Neural progenitor cell (in vitro differentiated cells): ENCODE results near the gene SERGEF. TPM values are rescaled to one million over a fixed set of nuclear protein-coding genes. Genes with fewer than 3 reads are reported as not detected.

ENCODE experiments used
- DNase-seq: peaks from one replicate; pipeline ENCODE4 v3.0.0-alpha.2; 2016; ENCODE audit warnings: low spot score
- H2AFZ ChIP-seq: fragments of 200-600 bp; sonication (generic); replicated peaks from 2 replicates; pipeline ENCODE4 v1.6.1; 2016; ENCODE audit warnings: antibody characterized with exemption
- H3F3A ChIP-seq: fragments of 200-600 bp; sonication (generic); 2 replicates; pipeline ENCODE4 v1.6.1; 2016; ENCODE audit warnings: antibody characterized with exemption, low read depth
- H3K27ac ChIP-seq: fragments of 200-600 bp; sonication (generic); 2 replicates; pipeline ENCODE4 v1.5.1; 2016; ENCODE audit warnings: mild to moderate bottlenecking
- H3K27me3 ChIP-seq: fragments of 200-600 bp; sonication (generic); 2 replicates; pipeline ENCODE4 v1.6.1; 2016; ENCODE audit warnings: mild to moderate bottlenecking, moderate library complexity
- H3K36me3 ChIP-seq: fragments of 200-600 bp; sonication (generic); 2 replicates; pipeline ENCODE4 v1.5.1; 2016
- H3K4me1 ChIP-seq: fragments of 200-600 bp; sonication (generic); 2 replicates; pipeline ENCODE4 v1.6.1; 2016; ENCODE audit warnings: mixed run types
- H3K4me2 ChIP-seq: fragments of 200-600 bp; sonication (generic); 2 replicates; pipeline ENCODE4 v1.6.1; 2016
- H3K4me3 ChIP-seq: fragments of 200-600 bp; sonication (generic); 2 replicates; pipeline ENCODE4 v1.5.1; 2016
- H3K79me2 ChIP-seq: fragments of 200-600 bp; sonication (generic); 2 replicates; pipeline ENCODE4 v1.6.1; 2016; ENCODE audit warnings: low read depth
- H3K9ac ChIP-seq: fragments of 200-600 bp; sonication (generic); 2 replicates; pipeline ENCODE4 v1.6.1; 2016
- H3K9me3 ChIP-seq: fragments of 200-600 bp; sonication (generic); 2 replicates; pipeline ENCODE4 v1.5.1; 2016; ENCODE audit warnings: low read depth
- H4K20me1 ChIP-seq: fragments of 200-600 bp; sonication (generic); 2 replicates; pipeline ENCODE4 v1.6.1; 2016; ENCODE audit warnings: low read depth
- H3K27ac Mint-ChIP-seq: 3 replicates; pipeline ENCODE4 v1.8.0; 2021; ENCODE audit warnings: mixed read lengths
- H3K27me3 Mint-ChIP-seq: 2 replicates; pipeline ENCODE4 v1.8.0; 2022; ENCODE audit warnings: low read depth, mild to moderate bottlenecking, inconsistent platforms, moderate library complexity, mixed read lengths; ENCODE audit not compliant: insufficient read depth
- H3K36me3 Mint-ChIP-seq: 3 replicates; pipeline ENCODE4 v1.8.0; 2021; ENCODE audit warnings: mixed read lengths
- H3K4me1 Mint-ChIP-seq: 3 replicates; pipeline ENCODE4 v1.8.0; 2021; ENCODE audit warnings: mixed read lengths
- H3K4me3 Mint-ChIP-seq: 3 replicates; pipeline ENCODE4 v1.8.0; 2021; ENCODE audit warnings: mild to moderate bottlenecking, moderate library complexity, mixed read lengths
- H3K9me3 Mint-ChIP-seq: 3 replicates; pipeline ENCODE4 v1.8.0; 2020; ENCODE audit warnings: mixed read lengths
- EZH2 ChIP-seq: fragments of 200-600 bp; sonication (generic); IDR thresholded peaks from 2 replicates; pipeline ENCODE4 v1.6.1; 2017; ENCODE audit warnings: antibody characterized with exemption, mild to moderate bottlenecking, moderate library complexity
- EZH2phosphoT487 ChIP-seq: fragments of 200-600 bp; sonication (generic); IDR thresholded peaks from 2 replicates; pipeline ENCODE4 v1.6.1; 2017; ENCODE audit warnings: antibody characterized with exemption
- total RNA-seq: library from RNA; depleted of rRNA; stranded (reverse); fragments of >200 nt; gene quantifications from 2 replicates; pipeline ENCODE4 v1.2.3, GENCODE V29; 2015; ENCODE audit warnings: low replicate concordance
- TF ChIP-seq, protein P1 (sequence below): fragments of 200-600 bp; sonication (generic); IDR thresholded peaks from 2 replicates; pipeline ENCODE4 v1.5.1; 2017; ENCODE audit warnings: antibody characterized with exemption, mild to moderate bottlenecking

The SERGEF gene
- total RNA-seq, 1 donor from 2014 or later = 35.1 TPM

- Mint-ChIP-seq H3K4me1 (peaks cover 38% of the 10 kb centered on the region), H3K27me3 (peaks cover 17% of the 10 kb centered on the region), H3K4me3 (no peak overlapping the region), H3K36me3 (peaks cover 14% of the 10 kb centered on the region), H3K9me3 (no peaks in the 10 kb centered on the region), H3K27ac (no peak overlapping the region)
- Histone ChIP-seq H3F3A (peaks cover 2% of the 10 kb centered on the region), H3K27me3 (no peaks in the 10 kb centered on the region), H3K27ac (no peak overlapping the region), H3K4me1 (peaks cover 31% of the 10 kb centered on the region), H2AFZ (no peak overlapping the region), H3K9me3 (no peaks in the 10 kb centered on the region), H3K36me3 (no peaks in the 10 kb centered on the region), H3K9ac (no peak overlapping the region), H3K4me2 (no peak overlapping the region), H4K20me1 (no peaks in the 10 kb centered on the region), H3K4me3 (no peak overlapping the region), H3K79me2 (no peaks in the 10 kb centered on the region)
- no peak for DNase-seq
- no peak for TF ChIP-seq EZH2
Measured at GRCh38 chr11:17771415-17771814, 241.4 kb downstream of the SERGEF start.

- H3K4me2 ChIP-seq = no peak overlapping the region
- H3K79me2 ChIP-seq = no peaks in the 10 kb centered on the region
- no peak overlapping the region for H3K9ac ChIP-seq
- peaks cover 41% of the 10 kb centered on the region for H3K4me1 Mint-ChIP-seq
- H3F3A ChIP-seq = peaks cover 7% of the 10 kb centered on the region
- TF ChIP-seq EZH2 (no peak), EZH2phosphoT487 (no peak)
- TF ChIP-seq, protein P1, sequence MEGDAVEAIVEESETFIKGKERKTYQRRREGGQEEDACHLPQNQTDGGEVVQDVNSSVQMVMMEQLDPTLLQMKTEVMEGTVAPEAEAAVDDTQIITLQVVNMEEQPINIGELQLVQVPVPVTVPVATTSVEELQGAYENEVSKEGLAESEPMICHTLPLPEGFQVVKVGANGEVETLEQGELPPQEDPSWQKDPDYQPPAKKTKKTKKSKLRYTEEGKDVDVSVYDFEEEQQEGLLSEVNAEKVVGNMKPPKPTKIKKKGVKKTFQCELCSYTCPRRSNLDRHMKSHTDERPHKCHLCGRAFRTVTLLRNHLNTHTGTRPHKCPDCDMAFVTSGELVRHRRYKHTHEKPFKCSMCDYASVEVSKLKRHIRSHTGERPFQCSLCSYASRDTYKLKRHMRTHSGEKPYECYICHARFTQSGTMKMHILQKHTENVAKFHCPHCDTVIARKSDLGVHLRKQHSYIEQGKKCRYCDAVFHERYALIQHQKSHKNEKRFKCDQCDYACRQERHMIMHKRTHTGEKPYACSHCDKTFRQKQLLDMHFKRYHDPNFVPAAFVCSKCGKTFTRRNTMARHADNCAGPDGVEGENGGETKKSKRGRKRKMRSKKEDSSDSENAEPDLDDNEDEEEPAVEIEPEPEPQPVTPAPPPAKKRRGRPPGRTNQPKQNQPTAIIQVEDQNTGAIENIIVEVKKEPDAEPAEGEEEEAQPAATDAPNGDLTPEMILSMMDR = peak; percentile 20
- DNase-seq = no peak
- no peak overlapping the region for H3K27ac Mint-ChIP-seq
- no peak overlapping the region for H3K27ac ChIP-seq
- H3K27me3 Mint-ChIP-seq = peaks cover 15% of the 10 kb centered on the region
- no peaks in the 10 kb centered on the region for H3K27me3 ChIP-seq
- H3K9me3 ChIP-seq = no peaks in the 10 kb centered on the region
- peaks cover 31% of the 10 kb centered on the region for H3K4me1 ChIP-seq
- H3K9me3 Mint-ChIP-seq = no peaks in the 10 kb centered on the region
- no peaks in the 10 kb centered on the region for H3K36me3 ChIP-seq
- H3K36me3 Mint-ChIP-seq = peaks cover 14% of the 10 kb centered on the region
- no peaks in the 10 kb centered on the region for H4K20me1 ChIP-seq
- H3K4me3 Mint-ChIP-seq = no peak overlapping the region
- no peak overlapping the region for H2AFZ ChIP-seq
- H3K4me3 ChIP-seq = no peak overlapping the region
Measured at GRCh38 chr11:17770917-17771316, 241.9 kb downstream of the SERGEF start.

GRCh38 chr11:17770048-17770652 is 242.7 kb downstream of the SERGEF start:
- H3K9me3 ChIP-seq = no peaks in the 10 kb centered on the region
- no peaks in the 10 kb centered on the region for H3K27me3 ChIP-seq
- no peak overlapping the region for H3K4me3 ChIP-seq
- H3K27me3 Mint-ChIP-seq = peaks cover 18% of the 10 kb centered on the region
- H3F3A ChIP-seq = peaks cover 14% of the 10 kb centered on the region
- no peak overlapping the region for H3K27ac ChIP-seq
- no peak overlapping the region for H3K27ac Mint-ChIP-seq
- H3K4me1 Mint-ChIP-seq = peaks cover 44% of the 10 kb centered on the region
- H3K9ac ChIP-seq = no peak overlapping the region
- no peak overlapping the region for H2AFZ ChIP-seq
- no peaks in the 10 kb centered on the region for H3K9me3 Mint-ChIP-seq
- peaks cover 14% of the 10 kb centered on the region for H3K36me3 Mint-ChIP-seq
- peaks cover 5% of the 10 kb centered on the region for H4K20me1 ChIP-seq
- H3K79me2 ChIP-seq = no peaks in the 10 kb centered on the region
- DNase-seq = no peak
- peaks cover 37% of the 10 kb centered on the region for H3K4me1 ChIP-seq
- no peaks in the 10 kb centered on the region for H3K36me3 ChIP-seq
- no peak overlapping the region for H3K4me2 ChIP-seq
- peak overlapping the region; percentile 31 for H3K4me3 Mint-ChIP-seq
- TF ChIP-seq, protein P1 = peak; percentile 26
- no peak for TF ChIP-seq EZH2

DNA sequence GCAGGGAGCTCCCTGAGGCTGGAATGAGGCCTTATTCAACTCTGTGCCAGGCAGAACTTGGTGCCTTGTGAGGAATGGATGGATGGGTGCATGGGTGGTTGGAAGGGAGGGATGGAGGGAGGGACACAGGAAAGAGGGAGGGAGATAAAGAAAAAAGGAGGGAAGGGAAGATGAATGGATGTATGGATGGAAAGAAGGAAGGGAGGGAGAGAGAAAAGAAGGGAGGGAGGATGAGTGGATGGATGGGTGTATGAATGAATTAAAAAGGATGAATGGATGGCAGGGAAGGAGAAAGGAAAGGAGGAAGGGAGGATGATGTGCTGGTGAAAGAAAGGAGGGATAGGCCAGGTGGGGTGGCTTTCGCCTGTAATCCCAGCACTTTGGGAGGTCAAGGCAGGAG is 243.6 kb downstream of the SERGEF start:
- TF ChIP-seq, protein P1 = no peak
- TF ChIP-seq EZH2 (no peak), EZH2phosphoT487 (no peak)
- Histone ChIP-seq H3K9me3 (no peaks in the 10 kb centered on the region), H2AFZ (no peak overlapping the region), H3K9ac (no peak overlapping the region), H3K27ac (no peak overlapping the region), H3K4me1 (peaks cover 38% of the 10 kb centered on the region), H3F3A (peaks cover 24% of the 10 kb centered on the region), H3K36me3 (no peaks in the 10 kb centered on the region), H4K20me1 (peaks cover 8% of the 10 kb centered on the region), H3K4me2 (no peak overlapping the region), H3K79me2 (no peaks in the 10 kb centered on the region), H3K27me3 (no peaks in the 10 kb centered on the region), H3K4me3 (no peak overlapping the region)
- Mint-ChIP-seq H3K36me3 (peaks cover 14% of the 10 kb centered on the region), H3K9me3 (no peaks in the 10 kb centered on the region), H3K4me3 (no peak overlapping the region), H3K4me1 (peaks cover 47% of the 10 kb centered on the region), H3K27me3 (peaks cover 18% of the 10 kb centered on the region), H3K27ac (no peak overlapping the region)
- DNase-seq = no peak
